HEK293 (cell line): ENCODE measurements around the gene PAK6.

Source experiments
- CTCF ChIP-seq: fragments of 450-650 bp; formaldehyde crosslinking; IDR thresholded peaks from 2 replicates; pipeline ENCODE4 v1.5.1; 2016; ENCODE audit warnings: missing biosample characterization, missing genetic modification characterization
- ELK4 ChIP-seq: IDR thresholded peaks from 2 replicates; pipeline ENCODE4 v1.6.1; 2011; ENCODE audit warnings: mild to moderate bottlenecking, low read depth, low read length, borderline replicate concordance
- GLIS2 ChIP-seq: fragments of 450-650 bp; formaldehyde crosslinking; IDR thresholded peaks from 2 replicates; pipeline ENCODE4 v1.5.1; 2016; ENCODE audit warnings: missing biosample characterization, missing genetic modification characterization
- PATZ1 ChIP-seq: fragments of 450-650 bp; formaldehyde crosslinking; IDR thresholded peaks from 2 replicates; pipeline ENCODE4 v1.5.1; 2016; ENCODE audit warnings: missing biosample characterization, missing genetic modification characterization
- SCRT1 ChIP-seq: fragments of 450-650 bp; formaldehyde crosslinking; IDR thresholded peaks from 2 replicates; pipeline ENCODE4 v1.5.1; 2016; ENCODE audit warnings: missing biosample characterization, missing genetic modification characterization, borderline replicate concordance
- ZNF423 ChIP-seq: fragments of 450-650 bp; formaldehyde crosslinking; IDR thresholded peaks from 2 replicates; pipeline ENCODE4 v1.5.1; 2016; ENCODE audit warnings: missing biosample characterization, missing genetic modification characterization
- ZNF639 ChIP-seq: fragments of 450-650 bp; formaldehyde crosslinking; IDR thresholded peaks from 2 replicates; pipeline ENCODE4 v1.5.1; 2016; ENCODE audit warnings: missing biosample characterization, missing genetic modification characterization
- ZNF830 ChIP-seq: fragments of 450-650 bp; IDR thresholded peaks from 2 replicates; pipeline ENCODE4 v1.5.0; 2018; ENCODE audit warnings: missing biosample characterization, missing genetic modification characterization, low read depth, mild to moderate bottlenecking, moderate library complexity

GRCh38 chr15:40290918-40291574 lies 52.2 kb downstream of the PAK6 start:
- no peak for TF ChIP-seq ELK4
- no peak for TF ChIP-seq SCRT1 (tag by site-specific recombination)
- no peak for TF ChIP-seq ZNF639 (tag by site-specific recombination)
- TF ChIP-seq ZNF830 (tag by site-specific recombination) = no peak
- TF ChIP-seq CTCF (tag by site-specific recombination) = no peak
- TF ChIP-seq GLIS2 (tag by site-specific recombination) = no peak; the same call in 1 of the 2 replicates
- TF ChIP-seq PATZ1 (tag by site-specific recombination) = no peak
- TF ChIP-seq ZNF423 (tag by site-specific recombination) = no peak
